OCI-LY7 (cell line): Measurements from ENCODE around the gene PRR30.

ENCODE experiments used
- EZH2phosphoT487 ChIP-seq: fragments of 200-600 bp; sonication (generic); IDR thresholded peaks from 2 replicates; pipeline ENCODE4 v1.6.1; 2018; ENCODE audit warnings: low read depth, borderline replicate concordance, mild to moderate bottlenecking, mixed run types, antibody characterized with exemption, low read length, moderate library complexity, mixed read lengths
- TF ChIP-seq, protein P1 (sequence below): fragments of 200-600 bp; sonication (generic); conservative IDR thresholded peaks from 2 replicates; pipeline ENCODE4 v1.5.1; 2014; ENCODE audit warnings: mild to moderate bottlenecking, antibody characterized with exemption, low read length, moderate library complexity, mixed read lengths

DNA sequence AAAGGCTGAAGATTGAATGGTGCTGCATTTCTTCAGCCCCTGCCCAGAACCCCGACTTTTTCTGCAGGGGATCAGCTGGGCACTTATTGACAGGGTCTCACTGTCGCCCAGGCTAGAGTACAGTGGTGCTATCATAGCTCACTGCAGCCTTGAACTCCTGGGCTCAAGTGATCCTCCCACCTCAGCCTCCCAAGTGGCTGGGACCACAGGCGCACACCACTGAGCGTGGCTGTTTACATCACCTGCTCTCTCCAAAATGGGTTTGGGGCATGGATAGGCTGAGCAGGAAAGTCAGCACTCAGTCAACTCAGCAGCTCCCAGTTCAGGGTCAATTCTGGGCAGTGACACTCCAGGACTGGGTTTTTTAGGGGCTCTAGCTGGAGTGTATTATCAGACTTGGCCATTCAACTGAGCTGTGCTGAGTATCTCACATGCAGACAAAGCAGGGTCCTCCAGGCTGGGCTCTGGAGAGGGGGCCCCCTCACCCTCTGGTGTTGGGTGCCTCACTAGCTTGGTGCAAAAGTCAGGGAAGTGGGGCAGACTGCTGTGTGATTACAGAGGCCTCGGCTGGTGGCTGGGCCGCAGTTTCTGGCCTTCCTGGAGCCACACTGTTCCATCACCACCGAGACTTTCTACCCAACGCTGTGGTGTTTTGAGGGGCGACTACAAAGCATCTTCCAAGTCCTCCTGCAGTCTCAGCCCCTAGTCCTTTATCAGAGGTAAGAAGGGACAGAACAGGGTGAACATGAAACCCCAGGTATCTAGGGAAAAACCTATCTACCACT, 11.1 kb downstream of the PRR30 start:
- TF ChIP-seq, protein P1, sequence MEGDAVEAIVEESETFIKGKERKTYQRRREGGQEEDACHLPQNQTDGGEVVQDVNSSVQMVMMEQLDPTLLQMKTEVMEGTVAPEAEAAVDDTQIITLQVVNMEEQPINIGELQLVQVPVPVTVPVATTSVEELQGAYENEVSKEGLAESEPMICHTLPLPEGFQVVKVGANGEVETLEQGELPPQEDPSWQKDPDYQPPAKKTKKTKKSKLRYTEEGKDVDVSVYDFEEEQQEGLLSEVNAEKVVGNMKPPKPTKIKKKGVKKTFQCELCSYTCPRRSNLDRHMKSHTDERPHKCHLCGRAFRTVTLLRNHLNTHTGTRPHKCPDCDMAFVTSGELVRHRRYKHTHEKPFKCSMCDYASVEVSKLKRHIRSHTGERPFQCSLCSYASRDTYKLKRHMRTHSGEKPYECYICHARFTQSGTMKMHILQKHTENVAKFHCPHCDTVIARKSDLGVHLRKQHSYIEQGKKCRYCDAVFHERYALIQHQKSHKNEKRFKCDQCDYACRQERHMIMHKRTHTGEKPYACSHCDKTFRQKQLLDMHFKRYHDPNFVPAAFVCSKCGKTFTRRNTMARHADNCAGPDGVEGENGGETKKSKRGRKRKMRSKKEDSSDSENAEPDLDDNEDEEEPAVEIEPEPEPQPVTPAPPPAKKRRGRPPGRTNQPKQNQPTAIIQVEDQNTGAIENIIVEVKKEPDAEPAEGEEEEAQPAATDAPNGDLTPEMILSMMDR, result no peak
- no peak for TF ChIP-seq EZH2phosphoT487
